Adipose tissue (tissue), 3 donors: ENCODE data around the gene PDGFA. TPM values are rescaled to one million over a fixed set of nuclear protein-coding genes. Genes with fewer than 3 reads are reported as not detected.

Experiments
- H3K27ac ChIP-seq: one replicate; pipeline ENCODE4 v1.5.1; 2013; ENCODE audit warnings: low read depth, low read length
- WGBS, 3 donors: extraction: QIAGEN DNeasy Blood & Tissue Kit; methylation state at CpG; one replicate each; pipeline ENCODE4 v1.1.7; 2013; 5-methylcytosine and 5-hydroxymethylcytosine counted together
- polyA plus RNA-seq, 3 donors: library from polyadenylated mRNA; stranded (reverse); fragments of 200-250 nt; gene quantifications; one replicate each; pipeline ENCODE4 v1.2.3, GENCODE V29; 2013
- donor health status: healthy with polysubstance abuse.
- donor health status: Bipolar disorder and iron deficiency.
- donor health status: healthy.

Gene PDGFA
- polyA plus RNA-seq, 3 donors, result 9.9 to 40.2 (median 11.7) TPM

- H3K27ac ChIP-seq, result no peak overlapping the region
- WGBS, 3 donors, result 40 to 56% (median 43%) methylated on average over 26 of the region's 26 CpGs
Observed at GRCh38 chr7:460374-461116, 59.1 kb downstream of the PDGFA start.

- no peak overlapping the region for H3K27ac ChIP-seq
Observed at GRCh38 chr7:459584-460373, 59.9 kb downstream of the PDGFA start.

GRCh38 chr7:458511-459245 is 61.0 kb downstream of the PDGFA start:
- 94 to 99% (median 98%) methylated on average over 9 of the region's 9 CpGs for WGBS, 3 donors
- H3K27ac ChIP-seq, result no peak overlapping the region

More at GRCh38 chr7:459584-460373, 59.9 kb downstream of the PDGFA start:
- WGBS, 3 donors, result 85 to 89% (median 87%) methylated on average over 6 of the region's 6 CpGs

GRCh38 chr7:457814-458510 is 61.7 kb downstream of the PDGFA start:
- 84 to 89% (median 85%) methylated on average over 28 to 30 of the region's 30 CpGs for WGBS, 3 donors
- H3K27ac ChIP-seq, result no peak overlapping the region

GRCh38 chr7:455110-455928 is 64.3 kb downstream of the PDGFA start:
- no peak overlapping the region for H3K27ac ChIP-seq
- WGBS, 3 donors, result 39 to 50% (median 39%) methylated on average over 40 to 42 of the region's 42 CpGs

- WGBS, 3 donors, result 89 to 94% (median 90%) methylated on average over 56 of the region's 56 CpGs
- no peak overlapping the region for H3K27ac ChIP-seq
Observed at GRCh38 chr7:454356-455109, 65.1 kb downstream of the PDGFA start.

GRCh38 chr7:453597-454306 is 65.9 kb downstream of the PDGFA start:
- H3K27ac ChIP-seq, result no peak overlapping the region
- WGBS, 3 donors, result 88 to 90% (median 89%) methylated on average over 27 of the region's 27 CpGs

GRCh38 chr7:452791-453455 is 66.7 kb downstream of the PDGFA start:
- 33 to 71% (median 44%) methylated on average over 21 of the region's 21 CpGs for WGBS, 3 donors
- no peak overlapping the region for H3K27ac ChIP-seq

- 18 to 43% (median 20%) methylated on average over 30 of the region's 30 CpGs for WGBS, 3 donors
- H3K27ac ChIP-seq, result no peak overlapping the region
Observed at GRCh38 chr7:452226-452751, 67.4 kb downstream of the PDGFA start.

GRCh38 chr7:451255-452225 is 68.1 kb downstream of the PDGFA start:
- WGBS, 3 donors, result 47 to 68% (median 55%) methylated on average over 24 of the region's 24 CpGs
- H3K27ac ChIP-seq, result no peak overlapping the region

- H3K27ac ChIP-seq, result no peak overlapping the region
- WGBS, 3 donors, result 40 to 79% (median 52%) methylated on average over 9 to 10 of the region's 10 CpGs
Observed at GRCh38 chr7:450741-451140, 68.9 kb downstream of the PDGFA start.

GRCh38 chr7:450036-450435 is 69.6 kb downstream of the PDGFA start:
- H3K27ac ChIP-seq, result no peak overlapping the region
- WGBS, 3 donors, result 87 to 93% (median 89%) methylated on average over 11 of the region's 11 CpGs

- H3K27ac ChIP-seq, result no peak overlapping the region
- WGBS, 3 donors, result 77 to 79% (median 79%) methylated on average over 17 of the region's 17 CpGs
Observed at GRCh38 chr7:449324-450019, 70.2 kb downstream of the PDGFA start.

GRCh38 chr7:447523-447922 is 72.1 kb downstream of the PDGFA start:
- WGBS, 3 donors, result 80 to 90% (median 82%) methylated on average over 9 of the region's 9 CpGs

More at GRCh38 chr7:447523-447922, 72.1 kb downstream of the PDGFA start:
- H3K27ac ChIP-seq, result no peak overlapping the region
